Endodermal cell (in vitro differentiated cells): Measurements from ENCODE around the gene CARD6. TPM values are rescaled to one million over a fixed set of nuclear protein-coding genes. Genes with fewer than 3 reads are reported as not detected.

Source experiments
- DNase-seq: peaks from one replicate; pipeline ENCODE4 v3.0.0-alpha.2; 2017
- H3K27ac ChIP-seq: 2 replicates; pipeline ENCODE4 v1.5.1; 2013; ENCODE audit warnings: mild to moderate bottlenecking, low read depth, low read length, moderate library complexity
- H3K27me3 ChIP-seq: 2 replicates; pipeline ENCODE4 v1.6.1; 2013; ENCODE audit warnings: mild to moderate bottlenecking, low read length, moderate library complexity; ENCODE audit not compliant: insufficient read depth, control insufficient read depth, poor library complexity, severe bottlenecking
- H3K36me3 ChIP-seq: 2 replicates; pipeline ENCODE4 v1.7.0; 2013; ENCODE audit warnings: mild to moderate bottlenecking, low read length, moderate library complexity; ENCODE audit not compliant: control insufficient read depth, insufficient read depth
- H3K4me1 ChIP-seq: one replicate; pipeline ENCODE4 v1.7.0; 2013; ENCODE audit warnings: low read length; ENCODE audit not compliant: control insufficient read depth, insufficient read depth
- H3K4me3 ChIP-seq: 2 replicates; pipeline ENCODE4 v1.5.1; 2013; ENCODE audit warnings: mild to moderate bottlenecking, low read length, moderate library complexity
- H3K9ac ChIP-seq: 2 replicates; pipeline ENCODE4 v1.6.1; 2013; ENCODE audit warnings: mild to moderate bottlenecking, low read length, moderate library complexity; ENCODE audit not compliant: poor library complexity, severe bottlenecking; ENCODE audit errors: extremely low read depth
- H3K9me3 ChIP-seq: 2 replicates; pipeline ENCODE4 v1.6.1; 2013; ENCODE audit warnings: mild to moderate bottlenecking, low read length, moderate library complexity; ENCODE audit not compliant: control insufficient read depth
- H3K27ac Mint-ChIP-seq: 2 replicates; pipeline ENCODE4 v1.8.0; 2020; ENCODE audit warnings: mixed read lengths
- H3K27me3 Mint-ChIP-seq: 2 replicates; pipeline ENCODE4 v1.8.0; 2021; ENCODE audit warnings: mild to moderate bottlenecking, mixed read lengths; ENCODE audit not compliant: insufficient read depth
- H3K36me3 Mint-ChIP-seq: 2 replicates; pipeline ENCODE4 v1.8.0; 2020; ENCODE audit warnings: low read depth, mixed read lengths
- H3K4me1 Mint-ChIP-seq: 2 replicates; pipeline ENCODE4 v1.8.0; 2020; ENCODE audit warnings: mixed read lengths
- H3K4me3 Mint-ChIP-seq: 2 replicates; pipeline ENCODE4 v1.8.0; 2020; ENCODE audit warnings: mild to moderate bottlenecking, moderate library complexity, mixed read lengths
- H3K9me3 Mint-ChIP-seq: 2 replicates; pipeline ENCODE4 v1.8.0; 2020; ENCODE audit warnings: mild to moderate bottlenecking, mixed read lengths
- WGBS, 2 experiments: methylation state at CpG; one replicate each; pipeline versions ENCODE4 v1.1.5 to v1.1.7; 2013; ENCODE audit warnings: missing lambda C conversion rate in 2 of 2, mixed read lengths in 1 of 2; ENCODE audit not compliant: insufficient coverage in 1 of 2, insufficient read length in 1 of 2; 5-methylcytosine and 5-hydroxymethylcytosine counted together
- total RNA-seq, 2 donors: library from RNA; stranded (reverse); fragmentation: NEBNext Ultra II Directional in 1 of 2; extraction: Animal tissue kit (Norgen Biotek cat#: 25700) in 1 of 2; gene quantifications; 2 replicates in 1 of 2; 3 replicates in 1 of 2; pipeline ENCODE4 v1.2.1, GENCODE V29; 2021
- TF ChIP-seq, protein P1 (sequence below): fragments of 200-600 bp; sonication (generic); conservative IDR thresholded peaks from 2 replicates; pipeline ENCODE4 v1.5.0; 2021; ENCODE audit warnings: antibody characterized with exemption, mild to moderate bottlenecking

Gene CARD6
- total RNA-seq, 2 donors from 2014 or later, result 0.13 TPM

DNA sequence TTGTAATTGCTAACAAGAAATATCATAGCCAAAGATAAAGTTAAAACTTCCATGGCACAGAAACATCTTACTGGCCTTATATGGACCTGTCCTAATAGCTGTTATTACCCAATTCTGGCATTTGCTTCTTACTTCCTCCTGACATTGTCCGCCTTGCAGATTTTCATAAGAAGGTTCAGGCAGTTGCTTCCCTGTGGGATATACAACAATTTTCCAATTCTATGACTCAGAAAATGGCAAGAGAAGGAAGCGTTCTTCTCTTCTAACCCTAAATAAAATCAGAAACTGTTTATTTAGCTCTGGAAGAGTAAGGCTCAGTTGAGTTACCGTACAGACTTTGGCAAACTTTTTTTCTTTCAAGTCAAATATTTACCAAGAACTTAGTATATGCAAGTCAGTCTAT lies 44.7 kb upstream of the CARD6 start:
- H3K9ac ChIP-seq, result peak overlapping the region; percentile 85

DNA sequence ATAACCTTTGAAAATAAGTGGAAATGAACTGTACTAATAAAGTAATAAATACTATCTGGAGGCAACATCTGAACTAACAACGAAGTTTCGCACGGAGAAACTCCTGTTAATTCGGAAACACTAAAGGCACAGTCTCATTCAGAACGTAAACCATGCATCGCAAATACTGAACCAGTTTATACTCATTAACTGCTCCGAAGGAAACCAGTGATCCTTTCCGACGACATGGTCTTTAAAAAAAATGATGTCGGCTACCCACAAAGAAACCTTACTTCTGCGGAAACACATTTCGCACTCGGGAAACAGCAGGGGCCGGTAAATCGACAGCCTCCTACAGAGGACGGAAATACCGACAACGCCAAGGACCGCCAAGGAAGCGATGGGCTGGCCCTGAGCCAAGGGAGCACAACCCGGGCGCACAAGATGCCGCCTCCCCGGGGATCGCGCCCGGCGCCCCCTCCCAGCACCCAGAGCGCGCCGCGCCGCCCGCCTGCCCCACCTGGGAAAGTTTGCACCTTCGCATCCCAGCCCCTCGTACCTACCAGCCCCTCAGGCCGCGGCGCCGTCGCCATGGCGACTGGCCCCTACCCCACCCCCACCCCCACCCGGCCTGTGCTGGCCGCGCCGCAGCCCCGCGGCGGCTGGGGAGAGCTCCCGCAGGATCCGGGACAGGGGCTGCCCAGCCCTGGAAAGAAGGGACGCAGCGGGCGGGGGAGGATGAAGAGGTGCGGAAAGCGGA lies 43.7 kb upstream of the CARD6 start:
- peak overlapping the region; percentile 85 for H3K9ac ChIP-seq
- WGBS, 2 experiments, result 0 to 1% methylated on average over 16 to 56 of the region's 56 CpGs
- peaks cover 5% of the 10 kb centered on the region for H3K36me3 ChIP-seq
- no peaks in the 10 kb centered on the region for H3K4me1 ChIP-seq
- H3K4me3 ChIP-seq, result peak overlapping the region; percentile 98
- Mint-ChIP-seq H3K27me3 (no peaks in the 10 kb centered on the region), H3K27ac (peak overlapping the region; percentile 94), H3K4me1 (peaks cover 10% of the 10 kb centered on the region), H3K4me3 (peak overlapping the region; percentile 83), H3K9me3 (no peaks in the 10 kb centered on the region), H3K36me3 (peaks cover 21% of the 10 kb centered on the region)
- TF ChIP-seq, protein P1, sequence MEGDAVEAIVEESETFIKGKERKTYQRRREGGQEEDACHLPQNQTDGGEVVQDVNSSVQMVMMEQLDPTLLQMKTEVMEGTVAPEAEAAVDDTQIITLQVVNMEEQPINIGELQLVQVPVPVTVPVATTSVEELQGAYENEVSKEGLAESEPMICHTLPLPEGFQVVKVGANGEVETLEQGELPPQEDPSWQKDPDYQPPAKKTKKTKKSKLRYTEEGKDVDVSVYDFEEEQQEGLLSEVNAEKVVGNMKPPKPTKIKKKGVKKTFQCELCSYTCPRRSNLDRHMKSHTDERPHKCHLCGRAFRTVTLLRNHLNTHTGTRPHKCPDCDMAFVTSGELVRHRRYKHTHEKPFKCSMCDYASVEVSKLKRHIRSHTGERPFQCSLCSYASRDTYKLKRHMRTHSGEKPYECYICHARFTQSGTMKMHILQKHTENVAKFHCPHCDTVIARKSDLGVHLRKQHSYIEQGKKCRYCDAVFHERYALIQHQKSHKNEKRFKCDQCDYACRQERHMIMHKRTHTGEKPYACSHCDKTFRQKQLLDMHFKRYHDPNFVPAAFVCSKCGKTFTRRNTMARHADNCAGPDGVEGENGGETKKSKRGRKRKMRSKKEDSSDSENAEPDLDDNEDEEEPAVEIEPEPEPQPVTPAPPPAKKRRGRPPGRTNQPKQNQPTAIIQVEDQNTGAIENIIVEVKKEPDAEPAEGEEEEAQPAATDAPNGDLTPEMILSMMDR, result no peak
- H3K9me3 ChIP-seq, result no peaks in the 10 kb centered on the region
- H3K27me3 ChIP-seq, result no peaks in the 10 kb centered on the region
- H3K27ac ChIP-seq, result peak overlapping the region; percentile 87
- DNase-seq, result peak; percentile 91

More for the DNA sequence above, 44.7 kb upstream of the CARD6 start:
- H3K36me3 ChIP-seq, result peaks cover 5% of the 10 kb centered on the region
- H3K36me3 Mint-ChIP-seq, result peaks cover 21% of the 10 kb centered on the region
- no peaks in the 10 kb centered on the region for H3K27me3 ChIP-seq
- H3K9me3 ChIP-seq, result no peaks in the 10 kb centered on the region
- H3K4me3 Mint-ChIP-seq, result peak overlapping the region; percentile 83
- no peaks in the 10 kb centered on the region for H3K27me3 Mint-ChIP-seq
- no peak for DNase-seq
- no peak overlapping the region for H3K27ac ChIP-seq
- 95 to 100% methylated on average over 2 to 3 of the region's 3 CpGs for WGBS, 2 experiments
- H3K9me3 Mint-ChIP-seq, result no peaks in the 10 kb centered on the region
- H3K27ac Mint-ChIP-seq, result no peak overlapping the region
- peaks cover 7% of the 10 kb centered on the region for H3K4me1 Mint-ChIP-seq
- no peaks in the 10 kb centered on the region for H3K4me1 ChIP-seq
- peak overlapping the region; percentile 98 for H3K4me3 ChIP-seq
- TF ChIP-seq, protein P1, result no peak

DNA sequence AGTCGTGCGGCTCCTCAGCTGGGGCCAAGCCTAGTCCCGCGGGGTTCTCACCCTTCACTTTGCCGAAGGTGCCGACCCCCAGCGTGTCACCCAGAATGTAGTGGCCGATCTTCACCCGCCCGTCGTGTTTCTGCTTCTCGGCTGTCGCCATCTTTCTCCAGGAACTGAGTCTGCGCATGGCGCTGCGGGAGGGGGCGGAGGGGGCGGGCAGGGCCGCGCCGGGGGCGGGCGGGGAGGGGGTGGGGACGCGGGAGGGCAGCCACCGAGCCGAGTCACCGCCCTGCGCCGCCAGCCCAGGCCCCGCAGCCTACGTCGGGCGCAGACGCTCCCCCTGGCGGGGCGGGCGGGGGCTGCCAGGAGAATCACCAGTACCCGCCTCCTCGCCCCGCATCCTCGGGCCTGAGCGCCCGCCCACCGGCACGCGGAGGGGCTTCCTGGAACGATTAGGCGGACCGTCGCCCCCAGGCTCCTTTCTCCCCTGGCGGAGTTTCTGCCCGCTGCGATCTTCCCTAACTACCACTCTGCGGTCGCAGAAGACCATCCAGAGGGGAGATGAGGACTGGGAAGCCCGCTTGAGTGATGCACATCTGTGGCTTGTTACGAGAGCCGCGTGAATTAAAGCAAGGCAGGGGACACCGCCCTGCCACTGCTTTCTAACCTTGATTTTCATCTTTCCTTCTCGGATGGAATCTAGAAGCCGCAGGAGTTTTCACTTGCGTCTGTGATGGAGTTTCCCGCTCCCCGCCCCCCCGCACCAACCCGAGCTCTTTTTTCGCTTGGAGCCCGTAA lies 43.0 kb upstream of the CARD6 start, which contains the start of gene PRKAA1:
Gene PRKAA1 (minus strand): TSS at position 363 of the 789 bp plus-strand sequence. CDS start 185 bp downstream, at position 178.
- TF ChIP-seq, protein P1, result peak; percentile 84
- peaks cover 12% of the 10 kb centered on the region for H3K4me1 Mint-ChIP-seq
- Histone ChIP-seq H3K36me3 (peaks cover 5% of the 10 kb centered on the region), H3K27ac (peak within 1 kb of the TSS; percentile 87), H3K9me3 (no peaks in the 10 kb centered on the region), H3K9ac (peak within 1 kb of the TSS; percentile 85), H3K4me1 (no peaks in the 10 kb centered on the region), H3K4me3 (peak within 1 kb of the TSS; percentile 98), H3K27me3 (no peaks in the 10 kb centered on the region)
- H3K4me3 Mint-ChIP-seq, result peak within 1 kb of the TSS; percentile 83
- DNase-seq, result peak; percentile 97
- H3K27ac Mint-ChIP-seq, result peak within 1 kb of the TSS; percentile 97
- H3K36me3 Mint-ChIP-seq, result peaks cover 21% of the 10 kb centered on the region
- no peaks in the 10 kb centered on the region for H3K27me3 Mint-ChIP-seq
- WGBS, 2 experiments, result 0 to 2% methylated on average over 7 to 70 of the region's 70 CpGs
- no peaks in the 10 kb centered on the region for H3K9me3 Mint-ChIP-seq
